VCaP (cell line): ENCODE results near the gene TTC9.
A peak's percentile ranks its signal among the peaks of the same experiment; 100 is the strongest.

Source experiments
- H3K27ac ChIP-seq: fragments of 450-650 bp; 2 replicates; pipeline ENCODE4 v1.5.1; 2017
- CTCF ChIP-seq: fragments of 450-650 bp; conservative IDR thresholded peaks from 2 replicates; pipeline ENCODE4 v1.5.1; 2017; ENCODE audit warnings: mild to moderate bottlenecking, moderate library complexity

Gene TTC9

GRCh38 chr14:70655110-70655826, 13.6 kb downstream of the TTC9 start:
- no peak overlapping the region for H3K27ac ChIP-seq
- no peak for TF ChIP-seq CTCF

GRCh38 chr14:70658899-70659298, 17.2 kb downstream of the TTC9 start:
- no peak for TF ChIP-seq CTCF
- no peak overlapping the region for H3K27ac ChIP-seq

- peak; percentile 33; the same call in 1 of the 2 replicates for TF ChIP-seq CTCF
- H3K27ac ChIP-seq: peak overlapping the region; percentile 99
Measured at GRCh38 chr14:70660967-70661893, 19.5 kb downstream of the TTC9 start.

GRCh38 chr14:70662080-70662479, 20.4 kb downstream of the TTC9 start:
- H3K27ac ChIP-seq: peak overlapping the region; percentile 99
- TF ChIP-seq CTCF: no peak

- TF ChIP-seq CTCF: no peak
- H3K27ac ChIP-seq: peak overlapping the region; percentile 99
Measured at GRCh38 chr14:70662816-70663215, 21.1 kb downstream of the TTC9 start.

GRCh38 chr14:70663707-70664179, 22.0 kb downstream of the TTC9 start:
- peak overlapping the region; percentile 99 for H3K27ac ChIP-seq
- no peak for TF ChIP-seq CTCF

- TF ChIP-seq CTCF: no peak
- H3K27ac ChIP-seq: peak overlapping the region; percentile 99
Measured at GRCh38 chr14:70664698-70665447, 23.2 kb downstream of the TTC9 start.
